T1000 (cell line): ENCODE results near the gene MYOCD.

Experiments
- DNase-seq: peaks from one replicate; lab custom pipeline; 2025; ENCODE audit warnings: mixed read lengths; lab: John Stamatoyannopoulos, UW

MYOCD gene

DNA sequence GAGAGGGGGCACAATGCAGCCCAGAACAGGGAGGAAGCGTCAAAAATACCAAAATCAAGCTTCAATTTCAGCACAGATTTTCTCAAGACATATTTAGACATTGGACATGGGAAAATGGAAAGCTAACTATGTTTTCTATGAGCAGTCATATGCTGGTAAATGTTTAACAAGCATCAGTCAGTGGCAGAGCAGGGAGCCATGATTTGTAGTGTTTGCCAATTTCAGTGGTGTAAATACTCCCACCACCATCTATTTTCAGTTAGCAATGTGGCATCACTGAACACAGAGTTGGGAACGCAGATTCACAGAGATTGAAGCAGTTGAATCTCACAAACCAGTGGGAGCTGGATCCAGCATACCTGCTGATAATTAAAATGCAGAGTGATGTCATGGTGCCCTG is 24.6 kb upstream of the MYOCD start:
- no peak for DNase-seq

DNA sequence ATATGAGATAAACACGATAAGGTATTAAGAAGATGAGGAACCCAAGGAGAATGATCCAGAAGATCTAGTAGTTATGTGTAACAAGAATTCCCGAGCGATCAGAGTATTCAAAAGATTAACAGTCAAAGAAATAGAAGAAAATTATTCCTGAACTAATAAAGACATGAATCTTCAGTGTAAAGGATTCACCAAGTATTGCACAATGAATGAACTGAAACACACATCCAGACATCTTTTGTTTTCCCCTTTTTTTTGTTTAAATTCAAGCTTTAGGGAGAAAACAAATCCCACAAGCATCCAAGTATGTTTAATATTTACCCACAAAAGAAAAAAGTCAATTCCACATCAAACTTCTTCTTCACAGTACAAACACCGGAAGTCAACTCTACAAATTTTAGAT is 23.7 kb upstream of the MYOCD start:
- no peak for DNase-seq

DNA sequence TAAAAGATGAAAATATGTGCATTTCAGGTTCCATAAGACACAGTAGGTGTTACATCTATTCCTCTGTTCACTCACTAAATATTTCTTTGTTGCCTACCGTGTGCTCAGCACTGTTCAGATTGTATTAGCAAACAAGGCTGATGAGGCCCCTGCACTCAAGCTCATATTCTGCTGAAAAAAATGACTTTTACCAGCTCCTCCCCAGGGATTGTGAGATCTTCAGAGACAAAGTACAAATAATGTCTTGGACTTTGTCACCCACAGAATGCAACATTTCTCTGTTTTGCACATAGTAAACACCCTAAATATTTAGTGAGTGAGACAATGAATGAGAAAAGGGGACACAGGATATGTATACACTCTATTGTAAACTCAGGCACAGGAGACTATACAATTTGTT is 21.9 kb upstream of the MYOCD start:
- DNase-seq: no peak

DNA sequence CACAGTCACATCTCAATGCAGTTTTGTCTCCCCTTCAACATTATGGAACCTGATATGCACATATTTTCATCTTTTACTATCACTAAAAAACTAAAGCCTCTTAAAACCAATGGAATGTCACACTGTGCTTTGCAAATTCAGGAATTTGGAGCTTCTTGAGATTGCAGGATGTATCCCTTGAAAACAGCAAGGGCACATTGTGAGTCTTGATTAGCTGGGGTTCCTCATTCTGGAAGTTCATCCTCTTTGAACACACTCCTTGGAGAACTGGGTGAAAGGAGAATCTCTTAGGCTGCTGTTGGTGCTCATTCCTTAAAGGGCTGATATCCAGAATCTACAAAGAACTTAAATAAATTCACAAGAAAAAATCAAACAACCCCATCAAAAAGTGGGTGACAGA is 21.1 kb upstream of the MYOCD start:
- no peak for DNase-seq

DNA sequence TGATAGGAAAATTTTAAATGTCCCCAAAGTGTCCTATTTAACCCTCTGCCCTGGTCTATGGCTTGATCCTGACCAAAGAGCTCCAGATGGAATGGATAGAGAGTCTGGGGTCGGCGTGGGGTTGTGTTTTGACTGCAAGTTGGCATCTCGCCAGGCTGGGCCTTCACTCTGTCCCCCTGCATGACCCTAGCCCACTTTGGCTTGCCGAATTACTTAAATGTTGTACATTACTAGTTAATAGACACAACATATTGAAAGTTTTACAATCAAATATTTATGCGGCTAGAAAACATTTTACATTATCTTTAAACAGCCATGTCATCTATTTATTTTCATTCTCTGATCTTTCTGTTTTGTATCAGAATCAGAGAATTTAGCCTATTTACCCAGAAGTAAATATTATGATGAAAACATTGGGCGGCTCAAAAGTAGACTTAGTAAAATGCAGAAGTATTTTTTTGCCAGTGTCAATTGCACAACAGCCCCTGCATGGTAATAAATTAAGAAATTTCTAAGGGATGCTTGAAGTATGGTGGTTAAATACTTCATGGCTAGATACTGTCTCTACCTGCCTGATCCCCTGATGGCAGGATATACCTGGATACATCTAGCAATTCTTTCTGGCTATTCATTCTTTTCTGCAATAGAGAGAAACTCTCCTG is 18.8 kb upstream of the MYOCD start:
- no peak for DNase-seq

DNA sequence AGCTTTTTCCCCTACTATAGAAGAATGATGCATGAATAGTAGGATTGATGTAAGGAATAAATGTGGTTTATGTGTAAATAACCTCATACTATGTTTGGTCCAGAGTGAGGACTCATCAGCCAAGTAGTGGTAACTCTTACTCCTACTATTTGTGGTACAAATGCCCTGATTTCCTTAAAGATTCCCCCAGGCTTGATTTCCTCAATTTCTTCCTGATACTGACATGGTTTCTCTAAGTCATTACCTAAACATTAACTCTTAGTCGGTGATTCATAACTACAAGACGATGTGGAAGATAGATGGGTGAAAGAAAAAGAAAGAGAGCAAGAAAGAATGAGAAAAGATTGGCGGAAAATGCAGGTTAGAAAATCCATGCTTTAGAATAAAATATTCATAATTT is 17.2 kb upstream of the MYOCD start:
- no peak for DNase-seq

DNA sequence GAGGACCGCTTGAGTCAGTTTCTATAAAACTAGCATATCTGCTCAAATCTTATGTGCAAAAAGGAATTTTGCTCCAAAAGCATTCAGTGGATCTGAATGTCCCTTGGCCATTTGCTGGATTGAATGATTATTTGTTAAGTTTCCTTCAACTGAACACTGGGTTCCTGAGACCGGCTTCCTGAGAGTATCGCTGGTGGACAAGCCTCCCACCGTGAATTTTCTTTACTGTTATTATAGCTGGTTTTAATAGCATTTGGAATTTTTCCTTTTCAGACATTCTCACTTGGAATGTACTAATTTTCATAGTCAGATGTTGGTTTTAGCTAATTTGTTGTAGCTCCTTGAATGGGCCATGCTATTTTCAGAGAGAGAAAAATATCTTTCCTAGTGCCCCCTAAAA is 9.8 kb upstream of the MYOCD start:
- no peak for DNase-seq

DNA sequence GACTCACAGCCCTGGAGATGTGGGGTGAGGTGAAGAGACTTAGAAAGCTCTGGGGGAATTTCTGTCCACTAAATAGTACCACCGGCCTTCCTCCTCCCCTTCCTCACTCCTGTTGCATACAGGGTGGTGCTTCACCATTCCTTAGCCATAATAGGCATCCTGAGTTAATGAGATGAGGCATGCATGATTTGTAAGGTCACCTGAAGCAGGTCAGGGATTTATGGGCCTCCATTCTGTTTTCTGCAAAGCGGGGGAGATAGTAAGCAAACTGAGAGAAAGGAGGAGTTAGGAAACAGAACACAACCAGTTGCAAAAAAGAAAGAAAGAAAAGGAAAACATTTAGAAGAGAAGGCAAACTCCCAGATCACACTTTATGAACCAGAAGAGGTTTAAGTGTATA is 9.3 kb upstream of the MYOCD start:
- no peak for DNase-seq

DNA sequence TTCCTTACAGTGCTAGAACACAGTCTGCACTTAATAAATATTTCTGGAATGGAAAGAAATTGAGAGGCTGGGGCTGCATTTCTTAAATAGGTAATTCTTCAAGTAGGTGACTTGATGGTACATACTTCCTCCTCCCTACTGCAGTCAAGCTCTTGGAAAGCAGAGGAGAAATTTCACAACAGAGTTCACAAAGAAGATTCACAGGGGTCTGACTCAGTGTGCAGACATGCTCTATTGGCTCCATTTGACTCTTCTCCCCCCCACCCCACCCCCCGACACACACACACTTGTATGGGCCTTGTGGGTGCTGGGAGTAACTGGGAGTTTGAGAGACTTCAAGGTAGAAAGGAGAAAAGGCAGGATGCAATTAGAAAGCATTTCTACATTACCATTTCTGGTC is 6.2 kb upstream of the MYOCD start:
- no peak for DNase-seq

DNA sequence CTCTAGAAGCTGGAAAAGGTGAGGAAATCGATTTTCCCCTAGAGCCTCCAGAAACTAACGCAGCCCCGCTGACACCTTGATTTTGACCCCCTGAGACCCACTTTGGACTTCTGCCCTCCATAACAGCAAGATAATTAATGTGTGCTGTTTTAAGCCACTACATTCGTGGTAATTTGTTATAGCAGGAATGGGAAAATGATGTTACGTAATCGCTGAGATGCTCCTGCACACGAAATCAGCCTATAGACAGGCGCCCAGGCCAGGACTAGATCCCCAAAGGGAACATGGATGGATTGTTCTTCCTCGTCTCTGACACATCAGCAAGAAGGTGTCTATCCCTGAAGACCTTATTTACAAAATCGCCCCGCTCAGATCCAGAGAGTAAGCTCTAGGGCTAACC is 1.4 kb upstream of the MYOCD start:
- DNase-seq: no peak

DNA sequence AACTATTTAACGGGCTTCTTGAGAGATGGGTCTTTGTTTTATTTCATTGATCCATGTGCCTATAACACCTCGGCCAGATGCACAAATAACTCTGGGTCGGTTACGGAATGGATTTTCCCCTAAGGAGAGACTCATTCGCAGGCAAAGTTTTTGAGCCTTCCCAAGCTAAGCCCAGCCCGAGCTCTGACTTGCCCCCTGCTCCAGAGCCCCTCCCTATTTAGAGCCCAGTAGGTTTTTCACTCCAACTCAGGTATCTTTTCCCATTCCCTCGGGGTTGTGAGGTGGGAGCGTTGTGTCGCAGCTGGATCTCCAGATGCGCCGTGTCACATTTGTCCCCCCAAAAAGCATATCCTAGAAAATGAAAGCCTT is 812 bp upstream of the MYOCD start:
- DNase-seq: no peak

DNA sequence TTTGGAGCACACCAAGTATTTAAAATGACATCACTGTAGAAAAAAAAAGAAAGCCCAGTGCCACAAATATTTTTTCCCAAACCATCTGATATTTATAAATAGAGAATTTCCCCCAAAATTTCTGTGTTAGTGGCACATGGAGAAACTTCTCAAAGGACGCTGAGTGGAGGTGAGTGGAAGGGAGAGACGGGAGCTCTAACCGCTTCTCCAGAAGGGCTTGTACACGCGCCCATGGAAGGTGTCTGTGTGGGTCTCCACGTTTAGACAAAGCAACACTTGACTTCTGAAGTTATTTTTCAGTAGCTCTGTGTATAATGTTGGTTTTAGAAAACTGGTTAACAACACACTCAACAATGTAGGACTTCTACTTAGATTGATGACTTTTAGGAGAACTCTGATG is 1.0 kb downstream of the MYOCD start:
- DNase-seq: no peak

DNA sequence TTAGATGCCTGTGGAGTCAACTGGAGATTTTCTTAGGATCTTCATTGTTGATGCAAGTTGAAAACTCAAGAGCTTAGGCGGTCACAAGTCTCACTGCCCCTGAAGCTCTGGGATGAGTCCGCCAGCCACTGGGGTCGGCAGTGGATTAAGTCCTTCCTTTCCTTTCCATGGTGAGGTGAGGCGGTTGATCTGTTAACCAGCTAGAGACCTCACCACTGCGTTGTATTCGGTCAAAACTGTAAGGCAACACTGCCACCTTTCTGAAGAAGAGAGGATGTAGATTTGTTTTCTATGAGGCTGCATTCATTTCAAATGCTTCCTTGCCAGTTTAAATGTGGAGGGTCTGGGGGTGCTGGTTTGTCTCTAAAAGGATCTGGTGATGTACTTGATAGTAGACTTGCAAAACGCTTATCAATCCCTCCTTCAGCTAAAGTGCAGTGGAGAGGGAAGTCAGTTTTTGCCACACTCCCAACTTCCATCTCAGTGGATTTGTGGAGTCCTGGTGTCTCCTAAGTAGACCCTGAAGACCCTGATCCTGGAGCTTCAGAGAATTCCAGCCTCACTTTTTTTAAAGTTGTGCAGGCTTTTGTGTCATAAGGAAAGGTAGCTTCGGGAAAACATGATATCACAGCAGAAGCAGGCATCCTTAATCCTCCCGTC is 1.7 kb downstream of the MYOCD start:
- peak; percentile 36 for DNase-seq

DNA sequence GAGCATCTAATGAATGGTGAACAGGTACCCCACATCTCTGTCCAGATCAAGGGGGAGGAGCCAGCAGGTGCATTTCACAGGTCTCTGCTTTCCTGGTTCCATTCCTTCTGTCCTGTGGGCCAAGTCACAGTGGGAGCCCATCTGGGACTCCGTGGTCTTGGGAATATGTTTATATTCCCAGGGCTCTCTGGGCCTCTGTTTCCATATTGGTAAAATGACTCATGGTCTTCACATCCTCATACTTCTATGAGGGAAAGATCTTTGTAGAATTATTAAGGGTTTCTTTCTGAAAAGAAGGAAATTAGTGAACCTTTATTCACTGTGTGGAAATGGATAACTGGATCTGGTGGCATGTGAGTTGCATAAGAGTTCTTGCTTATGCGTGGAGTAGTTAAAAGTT is 6.2 kb downstream of the MYOCD start:
- no peak for DNase-seq

DNA sequence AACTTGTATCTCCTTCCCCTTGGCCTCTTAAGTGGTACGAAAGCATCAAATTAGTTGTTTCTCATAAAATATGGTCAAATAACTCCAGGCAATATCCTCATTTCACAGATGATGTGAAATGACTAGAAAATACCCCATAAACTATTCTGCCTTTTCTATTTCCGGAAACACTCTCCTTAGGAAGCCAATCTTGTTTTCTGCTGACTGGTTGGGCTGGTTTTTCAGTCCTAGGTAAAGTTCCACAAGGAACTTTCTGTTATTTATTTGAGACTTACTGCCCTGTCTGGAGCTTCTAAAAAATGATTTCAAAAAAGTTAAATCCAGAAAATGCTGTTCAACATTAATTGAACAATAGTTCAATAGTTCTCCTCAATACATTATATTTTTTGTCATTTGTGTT is 7.3 kb downstream of the MYOCD start:
- DNase-seq: no peak

DNA sequence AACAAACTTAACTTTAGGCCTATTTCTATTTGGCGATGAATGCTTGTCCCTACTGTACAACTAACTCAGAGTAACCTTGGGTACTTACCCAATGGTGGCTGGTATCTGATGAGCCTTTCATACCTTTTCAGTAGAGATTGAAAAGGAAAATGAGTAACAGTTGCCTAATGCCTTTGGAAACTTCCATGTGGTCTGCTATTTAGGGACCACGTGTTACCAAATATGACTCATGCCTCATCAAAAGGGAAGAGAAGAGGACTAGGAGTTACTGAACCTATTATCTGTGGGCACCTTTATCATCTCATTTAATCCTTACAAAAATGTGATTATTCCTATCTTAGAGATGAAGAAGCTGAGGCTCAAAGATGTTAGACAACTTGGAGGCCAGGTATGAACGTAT is 8.1 kb downstream of the MYOCD start:
- no peak for DNase-seq

DNA sequence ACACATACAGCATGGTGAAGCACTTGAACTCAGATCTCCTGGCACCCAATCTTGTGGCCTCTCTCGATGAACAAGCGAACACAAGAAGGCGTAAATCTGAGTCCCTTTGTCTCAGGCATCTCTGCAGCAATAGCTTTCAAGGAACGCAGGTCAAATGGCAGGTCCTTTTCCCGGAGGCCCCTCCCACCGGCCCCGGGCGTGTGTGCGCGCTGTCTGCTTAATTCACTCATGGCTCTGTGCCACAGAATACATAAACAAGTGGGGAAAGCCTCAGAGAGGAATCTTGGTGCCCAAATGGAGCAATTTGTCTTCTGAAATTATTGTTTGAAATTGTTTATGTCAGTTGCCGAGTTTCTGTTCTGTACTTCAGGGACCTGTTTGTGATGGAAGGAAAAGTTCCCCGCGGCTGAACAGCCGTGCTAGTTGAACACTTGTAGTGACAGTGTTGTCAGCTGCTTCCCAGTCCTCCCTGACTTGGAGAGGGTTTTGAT is 14.8 kb downstream of the MYOCD start:
- no peak for DNase-seq

DNA sequence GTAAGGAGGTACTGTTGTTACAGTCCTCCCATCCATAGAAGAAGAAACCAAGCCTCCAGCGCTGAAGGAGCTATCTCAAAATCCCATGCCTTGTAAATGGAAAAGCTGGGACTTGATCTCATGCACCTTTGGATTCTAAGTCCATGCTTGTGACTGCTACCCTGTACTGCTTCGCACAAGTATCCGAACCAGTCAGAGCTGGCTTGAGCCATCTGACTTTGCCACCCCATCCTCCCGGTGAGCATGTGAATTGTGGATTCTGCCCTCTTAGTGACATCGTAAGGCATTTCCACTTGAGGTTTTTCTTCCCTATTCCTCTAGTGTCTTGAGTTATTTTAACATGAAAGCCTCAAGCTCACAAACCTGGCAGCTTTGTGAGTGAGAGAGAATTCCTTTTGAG is 15.3 kb downstream of the MYOCD start:
- DNase-seq: no peak

DNA sequence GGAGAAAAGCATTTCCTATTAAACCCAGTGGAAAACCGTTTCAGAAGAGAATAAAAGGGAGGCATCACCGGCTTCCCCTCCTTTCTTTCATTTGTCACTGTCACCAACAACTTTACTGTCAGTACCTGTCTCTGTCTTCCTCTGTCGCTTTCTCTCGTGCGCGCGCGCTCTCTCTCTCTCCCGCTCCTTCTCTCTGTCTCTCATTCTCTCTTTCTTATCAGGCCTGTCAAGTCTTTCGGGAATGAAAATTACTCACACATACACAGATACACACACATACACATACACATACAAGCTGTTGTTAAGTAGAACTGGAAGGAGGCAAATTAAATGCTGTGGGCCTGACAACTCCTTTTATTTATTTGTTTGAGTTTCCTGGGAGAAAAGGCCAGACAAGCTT is 17.6 kb downstream of the MYOCD start:
- DNase-seq: no peak

DNA sequence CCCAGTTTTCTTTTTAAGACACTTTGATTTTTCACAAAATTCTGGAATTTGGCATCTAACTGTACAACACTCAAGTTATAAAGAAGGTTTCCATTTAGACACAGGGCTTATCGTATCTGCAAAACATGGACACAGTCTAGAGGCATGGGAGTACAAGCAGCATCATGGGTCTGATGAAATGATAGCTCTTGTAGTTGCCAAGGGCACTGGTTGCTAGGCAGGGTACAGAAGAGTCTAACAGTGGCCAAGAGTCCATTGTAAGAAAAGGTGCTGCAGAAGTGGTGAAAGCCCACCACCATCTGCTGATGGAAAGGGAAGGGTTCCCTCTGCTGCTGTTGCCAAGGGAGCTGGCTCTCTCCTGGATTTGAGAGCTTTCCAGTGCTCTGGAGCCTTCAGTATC is 20.8 kb downstream of the MYOCD start:
- no peak for DNase-seq

DNA sequence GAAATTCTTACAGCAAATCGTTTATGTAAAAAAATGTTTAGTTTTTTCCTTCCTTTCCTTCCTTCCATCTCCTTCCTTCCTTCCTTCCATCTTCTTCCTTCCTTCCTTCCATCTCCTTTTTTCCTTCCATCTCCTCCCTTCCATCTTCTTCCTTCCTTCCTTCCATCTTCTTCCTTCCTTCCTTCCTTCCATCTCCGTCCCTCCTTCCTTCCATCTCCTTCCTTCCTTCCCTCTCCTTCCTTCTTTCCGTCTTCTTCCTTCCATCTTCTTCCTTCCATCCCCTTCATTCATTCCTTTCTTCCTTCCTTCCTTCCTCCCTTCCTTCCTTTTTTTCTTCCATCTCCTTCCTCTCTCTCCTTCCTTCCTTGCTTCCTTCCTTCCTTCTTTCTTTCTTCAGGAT is 22.7 kb downstream of the MYOCD start:
- DNase-seq: no peak

DNA sequence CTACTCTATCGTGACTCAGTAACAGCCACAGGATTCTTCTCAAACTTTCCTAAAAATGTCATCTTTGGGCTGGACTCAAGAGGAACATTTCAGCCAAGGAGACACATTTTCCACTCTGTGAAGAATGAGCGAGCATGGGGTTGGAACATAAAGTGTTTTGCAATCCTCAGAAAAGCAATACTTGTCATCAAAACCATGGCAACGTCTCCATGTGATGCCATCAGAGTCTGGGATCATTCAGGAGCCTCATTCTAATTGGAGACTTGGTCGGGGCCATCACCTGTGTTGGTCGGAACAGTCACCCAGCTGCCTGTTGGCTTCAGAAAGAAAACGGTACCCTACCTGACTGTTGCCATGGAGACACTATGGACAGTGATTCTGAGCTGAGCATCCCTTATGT is 25.5 kb downstream of the MYOCD start:
- DNase-seq: no peak

DNA sequence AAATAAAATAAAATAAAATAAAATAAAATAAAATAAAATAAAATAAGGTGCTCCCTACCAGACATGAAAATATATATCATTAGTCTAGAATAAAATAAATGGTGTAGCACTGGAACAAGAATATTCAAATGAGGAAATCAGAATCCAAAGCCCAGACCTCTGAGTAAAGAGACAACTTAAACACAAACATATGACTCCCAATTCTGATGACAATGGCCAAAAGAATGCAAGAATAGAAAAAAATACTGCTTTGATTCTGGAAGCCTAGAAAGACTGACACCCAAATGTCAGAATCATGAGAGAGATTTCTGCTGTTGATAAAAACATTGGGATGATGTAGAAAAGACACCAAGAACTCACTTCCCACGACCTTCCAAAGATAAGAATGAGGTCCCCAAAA is 27.9 kb downstream of the MYOCD start:
- no peak for DNase-seq

DNA sequence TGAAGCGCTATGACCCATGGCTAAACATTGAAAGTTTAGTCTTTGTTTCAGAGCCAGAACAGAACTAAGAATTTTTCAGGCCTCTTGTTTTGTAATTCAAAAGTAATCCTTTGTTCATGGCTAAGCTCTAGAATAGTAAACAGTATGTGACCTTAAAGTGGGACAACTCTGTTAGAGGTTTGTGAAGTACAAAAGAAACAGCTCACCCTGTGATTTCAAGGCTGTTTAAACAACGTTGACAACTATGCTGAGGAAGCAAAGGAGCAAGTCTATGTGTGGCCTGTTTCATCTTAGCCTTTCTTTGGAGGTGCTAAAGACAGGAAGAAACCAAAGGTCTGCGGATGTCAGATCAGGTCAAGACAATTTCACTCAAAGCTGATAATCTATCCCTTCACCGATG is 40.4 kb downstream of the MYOCD start:
- no peak for DNase-seq
